GM21515 (cell line): ENCODE data around the gene CFAP54.
"Not testable (repeated sequence)": the region's sequence is repeated elsewhere in the genome, so short reads cannot be mapped to it uniquely, and the experiment has no call there.

Source experiments
- ATAC-seq: cut with Tn5 transposase; IDR thresholded peaks from one replicate; pipeline ENCODE4 v1.9.1; 2021; ENCODE audit not compliant: unreplicated experiment

The CFAP54 gene

DNA sequence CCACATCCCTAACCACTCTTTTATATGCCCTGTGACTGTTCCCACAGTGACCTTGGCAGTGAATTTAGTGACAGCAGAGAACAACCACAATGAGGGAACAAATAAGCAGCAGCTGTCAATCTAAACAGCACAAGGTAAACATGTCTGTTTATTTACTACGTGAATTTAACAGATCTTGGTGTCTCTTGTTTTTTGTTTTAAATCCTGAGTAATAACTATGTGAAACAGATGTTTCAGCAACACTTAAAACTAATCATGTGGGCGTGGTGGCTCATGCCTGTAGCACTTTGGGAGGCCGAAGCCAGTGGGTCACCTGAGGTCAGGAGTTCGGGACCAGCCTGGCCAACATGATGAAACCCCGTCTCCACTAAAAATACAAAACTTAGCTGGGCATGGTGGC lies 17.0 kb upstream of the CFAP54 start:
- no peak for ATAC-seq

DNA sequence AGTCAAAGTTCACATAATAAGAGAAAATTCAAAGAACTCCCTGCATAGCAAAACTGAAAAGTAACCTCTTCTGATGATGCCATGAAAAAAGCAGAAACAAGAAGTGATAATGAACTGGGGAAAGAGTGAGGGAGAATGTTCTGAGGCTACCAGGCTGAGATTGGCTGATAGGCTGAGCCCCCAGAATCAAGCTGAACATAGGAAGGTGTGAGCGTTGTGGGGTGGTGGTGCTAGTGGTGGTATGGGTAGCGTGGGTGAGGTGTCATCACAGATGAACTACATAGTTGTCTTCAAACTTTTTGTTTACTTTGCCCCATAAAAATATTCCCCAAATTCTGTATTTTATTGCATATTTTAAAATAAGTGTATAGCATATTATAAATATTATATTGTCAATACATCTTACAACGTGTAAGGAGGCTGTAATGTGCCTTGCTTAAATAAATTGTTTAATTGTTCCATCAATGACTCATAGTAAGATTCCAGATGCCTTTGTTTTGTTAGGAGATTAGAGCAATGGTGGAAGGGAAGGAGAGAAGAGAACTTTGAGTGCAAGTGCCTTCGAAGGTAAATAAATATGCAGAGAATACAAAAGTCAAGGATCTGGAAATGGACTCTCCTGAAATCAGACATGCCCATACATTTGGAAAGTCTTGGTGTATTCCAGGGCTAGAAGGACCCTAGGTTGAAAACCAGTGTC lies 15.8 kb upstream of the CFAP54 start:
- no peak for ATAC-seq

DNA sequence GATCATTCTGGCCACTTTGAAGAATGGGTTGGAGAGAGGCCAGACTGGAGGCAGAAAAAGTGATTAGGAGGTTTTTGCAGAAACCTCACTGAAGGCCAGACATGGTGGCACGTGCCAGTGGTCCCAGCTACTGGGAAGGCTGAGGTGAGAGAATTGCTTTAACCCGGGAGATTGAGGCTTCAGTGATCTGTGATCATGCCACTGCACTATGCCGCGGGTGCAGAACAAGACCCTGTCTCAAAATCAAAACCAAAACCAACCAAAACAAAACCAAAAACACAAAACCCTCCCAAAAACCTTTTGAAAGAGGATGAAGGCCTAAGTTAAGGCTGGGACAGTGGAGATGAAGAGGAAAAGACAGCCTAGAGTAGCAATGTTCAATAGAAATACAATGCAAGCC lies 15.2 kb upstream of the CFAP54 start:
- ATAC-seq = no peak

DNA sequence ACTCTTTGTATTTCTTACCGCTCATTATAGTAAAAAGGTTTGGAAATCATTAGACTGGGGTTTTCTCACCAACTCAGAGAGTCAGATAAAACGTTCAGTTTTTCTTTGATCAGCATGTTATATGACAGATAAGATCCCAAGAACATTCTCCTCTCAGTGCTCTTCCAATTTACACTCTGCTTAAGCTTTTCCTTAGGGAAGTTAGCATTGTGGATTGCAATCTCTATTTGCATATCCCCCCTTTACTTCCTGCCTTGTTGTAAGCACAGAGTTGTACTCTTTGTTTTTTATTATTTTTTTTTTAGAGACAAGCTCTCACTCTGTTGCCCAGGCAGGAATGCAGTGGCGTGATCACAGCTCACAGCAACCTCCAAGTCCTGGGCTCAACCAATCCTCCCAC lies 11.4 kb upstream of the CFAP54 start:
- ATAC-seq = no peak

DNA sequence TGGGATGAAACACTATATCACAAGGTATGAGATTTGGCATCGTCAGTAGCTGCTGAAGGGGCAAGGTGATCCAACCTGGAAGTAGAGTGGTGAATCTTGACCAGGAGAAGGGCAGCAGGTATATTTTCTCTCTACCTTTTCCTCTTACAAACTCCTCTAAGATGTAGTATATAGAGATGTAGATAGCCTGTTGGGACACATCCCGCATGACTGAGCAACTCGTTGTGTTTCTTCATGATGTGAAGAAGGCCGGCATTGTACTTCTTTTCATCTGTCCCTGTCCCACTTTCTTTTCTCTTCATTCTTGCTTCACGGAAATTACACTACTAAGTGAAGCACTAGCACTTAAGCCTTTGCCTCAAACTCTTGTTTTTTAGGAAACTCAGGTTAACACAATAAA lies 7.3 kb upstream of the CFAP54 start:
- no peak for ATAC-seq

DNA sequence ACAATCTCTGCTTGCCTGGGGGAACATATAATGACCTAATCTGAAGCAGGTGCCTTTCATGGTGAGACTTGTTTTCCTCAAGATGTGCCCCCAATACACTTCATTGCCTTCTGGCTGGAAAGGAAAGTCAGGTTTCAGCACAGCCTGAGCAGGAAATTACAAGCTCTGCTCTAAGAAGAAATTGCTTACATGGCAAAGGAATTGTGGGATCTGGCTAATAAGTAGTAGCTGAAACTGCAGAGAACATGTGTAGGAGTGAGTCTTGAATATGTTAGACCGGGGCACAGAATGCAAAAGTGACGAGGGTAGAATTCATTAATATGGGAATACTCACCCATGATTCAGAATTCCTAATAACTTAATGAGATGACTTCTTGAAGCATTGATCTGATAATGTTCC lies 6.3 kb upstream of the CFAP54 start:
- ATAC-seq = no peak

DNA sequence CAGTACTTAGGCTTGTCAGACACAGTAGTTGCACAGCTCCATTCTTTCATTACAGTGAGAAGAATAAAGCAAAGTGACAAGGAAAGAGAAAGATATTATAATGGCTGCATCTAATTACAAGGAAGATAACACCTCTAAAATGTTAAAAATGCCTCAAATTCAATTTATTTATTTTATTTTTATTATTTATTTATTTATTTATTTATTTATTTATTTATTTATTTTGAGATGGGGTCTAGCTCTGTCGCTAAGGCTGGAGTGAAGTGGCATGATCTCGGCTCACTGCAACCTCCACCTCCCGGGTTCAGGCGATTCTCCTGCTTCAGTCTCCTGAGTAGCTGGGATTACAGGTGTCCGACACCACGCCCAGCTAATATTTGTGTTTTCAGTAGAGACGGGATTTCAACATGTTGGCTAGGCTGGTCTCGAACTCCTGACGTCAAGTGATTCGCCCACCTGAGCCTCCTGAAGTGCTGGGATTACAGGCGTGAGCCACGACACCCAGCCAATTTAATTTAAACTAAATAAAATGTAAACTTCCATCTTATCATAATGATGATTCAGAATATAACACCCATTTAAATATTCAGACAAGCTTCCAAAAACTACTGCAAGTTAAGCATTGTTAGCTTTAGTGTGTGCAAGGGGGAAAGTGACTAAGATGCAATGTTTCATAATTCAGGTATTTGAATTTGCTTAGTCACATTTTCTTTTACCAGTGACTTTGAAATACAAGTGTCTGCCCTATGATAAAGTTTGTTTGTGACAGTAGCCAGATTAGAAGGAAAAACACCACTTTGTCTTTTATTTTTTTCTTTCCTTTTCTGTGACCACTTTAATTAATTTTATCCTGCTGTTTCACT lies 2.4 kb upstream of the CFAP54 start:
- ATAC-seq = no peak

DNA sequence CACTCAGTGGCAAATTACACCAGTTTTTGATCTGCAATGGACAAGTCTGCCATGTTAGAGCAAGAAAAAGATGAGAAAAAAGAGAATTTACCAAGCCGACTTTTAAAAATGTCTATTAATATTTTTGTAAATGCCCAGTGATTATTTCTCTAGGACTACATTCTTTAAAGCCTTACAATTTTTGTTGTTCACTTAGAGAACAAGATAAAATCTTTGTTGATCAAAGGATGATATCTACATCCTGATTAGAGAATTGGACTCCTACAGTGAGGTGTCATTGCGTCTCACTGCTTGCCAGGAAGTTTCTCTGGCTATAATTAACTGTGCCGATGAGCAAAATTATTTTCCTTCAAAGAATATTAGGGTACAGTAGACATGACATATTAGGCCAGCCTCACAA lies 1.7 kb upstream of the CFAP54 start:
- ATAC-seq = no peak

DNA sequence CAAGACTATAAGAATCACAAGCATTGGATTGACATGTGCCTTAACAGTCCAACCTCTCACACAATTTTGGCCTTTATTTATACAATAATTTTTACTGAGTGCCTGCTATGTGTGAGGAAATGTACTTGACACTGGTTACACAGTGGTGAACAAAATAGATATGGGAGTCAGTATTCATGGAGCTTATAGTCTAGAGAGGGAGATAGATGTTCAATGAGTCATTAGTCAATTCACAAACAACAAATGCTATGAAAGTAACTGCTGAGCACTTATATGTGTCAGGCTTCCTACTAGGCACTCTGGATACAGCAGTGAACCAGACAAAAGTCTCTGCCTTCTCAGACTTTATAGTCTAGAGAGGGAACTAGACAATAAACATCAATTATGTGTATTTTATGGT lies 3.7 kb downstream of the CFAP54 start:
- ATAC-seq = no peak

DNA sequence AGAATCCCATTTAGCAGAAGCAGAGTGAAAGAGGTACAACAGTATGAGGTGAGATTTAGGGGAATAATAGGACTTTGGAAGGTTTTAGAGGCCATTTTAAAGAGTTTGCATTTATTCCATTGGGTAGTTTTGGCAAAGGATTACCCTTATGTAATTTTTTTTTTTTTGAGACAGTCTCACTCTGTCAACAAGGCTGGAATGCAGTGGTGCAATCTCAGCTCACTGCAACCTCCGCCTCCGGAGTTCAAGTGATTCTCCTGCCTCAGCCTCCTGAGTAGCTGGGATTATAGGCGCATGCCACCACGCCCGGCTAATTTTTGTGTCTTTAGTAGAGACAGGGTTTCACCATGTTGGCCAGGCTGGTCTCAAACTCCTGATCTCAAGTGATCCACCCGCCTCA lies 4.8 kb downstream of the CFAP54 start:
- ATAC-seq = not testable (repeated sequence)

DNA sequence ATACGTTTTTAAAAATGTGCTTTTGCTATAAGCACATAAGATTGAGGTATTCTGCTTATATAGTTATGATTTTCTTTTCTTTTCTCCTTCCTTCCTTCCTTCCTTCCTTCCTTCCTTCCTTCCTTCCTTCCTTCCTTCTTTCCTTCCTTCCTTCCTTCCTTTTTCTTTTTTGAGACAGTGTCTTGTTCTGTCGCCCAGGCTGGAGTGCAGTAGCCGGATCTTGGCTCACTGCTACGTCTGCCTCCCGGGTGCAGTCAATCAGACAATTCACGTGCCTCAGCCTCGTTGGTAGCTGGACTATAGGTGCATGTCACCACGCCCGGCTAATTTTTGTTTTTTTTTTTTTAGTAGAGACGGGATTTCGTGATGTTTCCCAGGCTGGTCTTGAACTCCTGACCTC lies 5.8 kb downstream of the CFAP54 start:
- ATAC-seq = no peak

DNA sequence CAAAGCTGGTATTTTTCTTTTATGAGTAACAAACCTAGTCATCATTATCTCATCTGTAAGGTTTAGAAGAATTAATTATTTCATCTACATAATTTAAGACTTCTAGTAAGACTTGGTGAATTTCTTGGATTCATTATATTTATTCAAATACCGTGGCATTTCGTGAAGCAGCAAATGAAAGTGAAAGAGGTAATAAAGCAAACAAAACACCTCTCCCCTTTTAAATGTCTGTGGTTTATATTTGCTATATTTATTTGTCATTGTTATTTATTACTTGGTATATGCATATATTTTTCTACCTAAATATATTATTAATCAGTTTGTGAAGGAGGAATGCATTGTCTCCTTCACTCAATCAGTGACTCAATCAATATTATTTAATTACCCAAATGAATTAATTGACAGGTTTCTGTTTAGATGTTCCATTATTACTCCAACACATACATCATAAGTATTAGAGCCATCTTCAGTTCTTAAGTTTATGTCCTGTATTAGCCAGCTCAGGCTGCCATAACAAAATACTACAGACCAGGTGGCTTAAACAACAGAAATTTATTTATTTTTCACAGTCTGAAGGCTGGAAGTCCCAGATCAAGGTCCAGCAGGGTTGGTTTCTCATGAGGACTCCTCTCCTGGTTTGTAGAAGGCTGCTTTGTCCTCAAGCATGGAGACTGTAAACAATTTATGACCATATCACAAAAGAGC lies 6.6 kb downstream of the CFAP54 start:
- peak; percentile 55 for ATAC-seq

DNA sequence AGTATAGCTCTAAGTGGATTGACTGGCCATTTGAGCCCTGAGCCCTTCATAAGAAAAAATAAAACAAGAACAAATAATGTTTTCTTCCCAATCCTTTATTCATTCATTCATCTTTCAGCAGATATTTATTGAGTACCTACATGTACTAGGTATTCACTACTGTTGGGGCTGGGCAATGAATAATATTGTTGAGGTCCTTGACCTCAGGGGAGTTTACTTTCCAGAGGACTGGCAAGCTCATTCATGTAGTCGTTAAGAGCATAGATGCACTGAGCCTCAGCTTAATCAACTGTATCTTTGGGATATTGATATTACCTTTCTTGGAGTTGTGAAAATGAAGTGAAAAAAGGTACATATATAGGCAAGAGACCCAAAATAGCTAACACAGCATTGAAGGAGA lies 7.6 kb downstream of the CFAP54 start:
- ATAC-seq = no peak

DNA sequence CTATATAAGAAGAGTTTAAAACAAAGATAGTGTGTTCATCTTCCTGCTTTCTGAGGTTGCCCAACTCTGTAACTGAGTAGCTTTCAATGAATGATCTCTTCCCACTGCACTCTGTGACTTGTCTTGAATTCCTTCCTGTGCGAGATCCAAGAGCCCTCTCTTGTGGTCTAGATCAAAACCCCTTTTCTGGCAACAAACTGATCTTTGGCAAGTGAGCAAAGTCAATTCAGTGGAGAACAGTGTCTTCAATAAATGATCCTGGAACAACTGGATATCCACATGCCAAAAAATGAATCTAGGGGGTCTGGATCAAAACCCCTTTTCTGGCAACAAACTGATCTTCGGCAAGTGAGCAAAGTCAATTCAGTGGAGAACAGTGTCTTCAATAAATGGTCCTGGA lies 8.5 kb downstream of the CFAP54 start:
- ATAC-seq = no peak

DNA sequence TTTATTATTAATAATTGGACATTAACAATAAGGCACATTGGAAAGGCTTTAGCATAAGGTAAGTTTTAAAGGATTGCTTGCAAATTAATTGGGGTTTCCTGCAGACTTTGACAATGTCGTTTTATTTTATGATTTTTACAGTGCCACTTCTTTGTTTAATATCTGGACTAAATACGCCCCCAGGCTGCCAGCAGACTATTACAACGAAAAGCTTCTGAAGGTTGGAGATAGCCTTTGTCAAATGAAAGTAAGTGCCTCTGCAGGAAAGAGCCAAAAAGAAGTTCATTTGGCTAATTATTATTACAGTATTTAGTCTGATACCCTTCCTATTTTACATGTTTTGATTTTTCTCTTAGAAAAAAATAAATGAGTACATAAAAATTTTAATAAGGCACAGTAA lies 11.3 kb downstream of the CFAP54 start:
- ATAC-seq = no peak

DNA sequence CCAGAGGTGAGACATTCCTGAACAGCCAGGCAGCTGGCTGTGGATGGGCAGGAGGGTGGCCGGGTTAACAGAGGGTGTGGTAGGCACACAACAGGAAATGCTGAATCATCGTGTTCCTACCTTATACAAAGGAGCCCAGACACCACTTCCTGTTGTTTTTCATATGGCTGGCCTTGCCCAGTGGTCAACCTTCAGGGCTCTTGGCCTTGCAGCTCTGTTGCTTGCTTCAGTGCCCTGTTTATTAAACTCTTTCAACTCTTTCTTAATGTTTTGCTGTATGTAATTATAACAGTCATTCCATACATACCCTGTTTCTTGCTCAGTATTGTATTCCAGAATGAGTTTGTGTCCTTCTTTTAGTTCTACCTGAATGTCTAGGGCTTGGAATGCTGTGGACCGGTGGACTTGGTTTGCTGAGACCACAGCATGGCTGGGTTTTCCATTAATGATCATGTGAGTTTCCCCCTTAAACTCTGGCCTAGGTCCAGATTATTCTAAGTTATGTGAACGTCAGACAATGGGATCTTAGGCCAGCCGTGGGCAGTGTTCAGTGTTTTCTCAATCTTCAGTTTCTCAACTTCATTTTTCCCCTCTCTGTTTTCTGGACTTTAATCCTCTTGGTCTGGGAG lies 11.9 kb downstream of the CFAP54 start:
- peak; percentile 63 for ATAC-seq

DNA sequence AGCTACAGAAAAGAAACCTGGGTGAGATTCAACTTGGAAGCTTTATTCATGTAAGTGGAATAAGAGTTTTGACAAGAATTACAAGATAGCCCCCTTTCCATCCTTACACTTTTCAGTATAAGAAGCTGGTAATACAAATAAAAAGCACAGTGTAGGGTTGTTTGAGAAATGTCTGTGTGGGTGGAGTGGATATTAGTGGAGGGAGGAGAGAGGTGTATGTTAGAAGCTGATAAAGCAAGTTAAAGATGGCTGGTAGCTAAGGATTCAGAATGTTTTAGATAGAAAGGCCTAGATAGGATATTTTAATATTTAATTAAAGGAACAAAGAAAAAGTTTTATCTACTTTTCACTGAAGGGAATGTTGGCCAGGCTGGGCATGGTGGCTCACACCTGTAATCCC lies 12.5 kb downstream of the CFAP54 start:
- peak; percentile 16 for ATAC-seq

DNA sequence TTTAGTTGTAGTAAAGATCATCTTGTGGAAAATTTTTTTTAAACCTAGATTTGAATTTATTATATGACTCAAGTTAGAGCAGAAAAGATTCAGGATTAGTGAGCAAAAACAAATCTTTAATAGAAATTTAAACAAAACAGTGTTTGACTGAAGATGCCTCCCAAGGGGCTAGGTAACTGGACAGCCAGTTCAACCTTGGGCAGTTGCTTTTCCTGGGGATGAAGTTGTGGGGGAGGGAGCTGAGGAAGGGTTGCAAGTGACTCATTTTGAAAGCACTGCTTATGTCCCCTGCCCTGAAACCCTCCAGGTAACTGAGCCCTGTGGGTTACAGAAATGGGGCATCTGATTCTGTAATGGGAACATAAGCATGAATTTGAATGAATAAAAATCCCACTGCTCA lies 13.1 kb downstream of the CFAP54 start:
- peak; percentile 63 for ATAC-seq

DNA sequence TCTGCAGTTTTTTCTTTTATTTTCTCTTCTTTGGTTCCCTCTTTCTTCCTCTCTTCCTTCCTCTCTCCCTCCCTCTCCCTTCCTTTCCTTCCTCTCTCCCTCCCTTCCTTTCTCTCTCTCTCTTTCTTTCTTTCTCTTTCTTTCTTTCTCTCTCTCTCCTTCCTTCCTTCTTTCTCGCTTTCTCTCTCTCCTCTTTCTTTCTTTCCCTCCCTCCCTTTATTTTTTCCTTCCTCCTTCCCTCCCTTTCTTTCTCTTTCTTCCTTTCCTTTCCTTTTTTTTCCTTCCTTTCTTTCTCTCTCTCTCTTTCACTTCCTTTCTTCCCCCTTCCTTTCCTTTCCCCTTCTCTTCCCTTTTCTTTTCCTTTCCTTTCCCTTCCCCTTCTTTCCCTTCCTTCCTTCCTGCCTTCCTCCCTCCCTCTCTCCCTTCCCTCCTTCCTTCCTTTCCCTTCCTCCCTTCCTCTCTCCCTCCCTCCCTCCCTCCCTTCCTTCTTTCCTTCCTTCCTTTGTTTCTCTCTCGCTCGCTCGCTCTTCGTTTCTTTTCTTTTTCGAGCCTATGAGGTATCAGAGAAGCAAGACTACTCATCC lies 13.7 kb downstream of the CFAP54 start:
- no peak for ATAC-seq

DNA sequence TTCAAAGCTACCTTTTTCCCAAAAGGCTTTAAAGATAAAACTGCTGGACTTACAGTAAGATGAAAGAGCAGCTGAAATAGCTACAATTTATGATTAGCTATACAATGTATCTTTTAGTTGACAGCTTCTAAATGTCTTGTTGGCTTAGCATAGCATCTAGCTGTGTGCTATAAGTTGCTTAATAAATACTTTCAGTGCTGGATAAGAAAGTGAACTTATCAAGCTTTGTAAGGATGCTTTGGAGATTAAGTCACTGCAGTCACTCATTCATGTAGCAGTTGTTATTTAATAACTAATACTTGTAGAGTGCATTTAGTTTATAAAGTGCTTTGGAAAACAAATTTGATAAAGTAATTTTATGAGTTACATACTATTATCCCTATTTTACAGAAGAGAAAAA lies 14.6 kb downstream of the CFAP54 start:
- no peak for ATAC-seq

DNA sequence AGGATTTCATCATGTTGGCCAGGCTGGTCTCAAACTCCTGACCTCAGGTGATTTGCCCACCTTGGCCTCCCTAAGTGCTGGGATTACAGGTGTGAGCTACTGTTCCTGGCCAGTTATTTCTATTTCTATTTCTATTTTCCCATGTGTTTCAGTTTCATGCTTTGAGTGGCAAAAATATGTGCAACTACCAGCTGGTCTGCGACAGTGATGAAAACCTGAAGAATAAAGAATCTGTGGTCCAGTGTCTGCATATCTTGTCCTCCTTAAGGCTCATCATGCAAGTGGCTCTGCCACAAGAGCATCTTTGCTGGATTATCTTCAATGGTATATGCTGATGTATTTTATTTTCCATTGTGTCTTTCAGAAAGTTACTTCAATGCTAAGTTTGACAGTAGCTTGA lies 17.4 kb downstream of the CFAP54 start:
- ATAC-seq = no peak
